Omental fat pad (tissue), 4 donors: ENCODE results near the gene FUBP3. TPM values are rescaled to one million over a fixed set of nuclear protein-coding genes. Genes with fewer than 3 reads are reported as not detected.

ENCODE experiments used
- ATAC-seq: fragments of 150-250 bp; one replicate; pipeline ENCODE4 v1.9.1; 2016; ENCODE audit warnings: mild to moderate bottlenecking, moderate library complexity; ENCODE audit not compliant: low FRiP score
- DNase-seq: peaks from one replicate; pipeline ENCODE4 v3.0.0-alpha.2; 2019; ENCODE audit warnings: low spot score
- total RNA-seq, 4 donors: library from RNA; depleted of rRNA; stranded (reverse); fragments of >200 nt; gene quantifications; one replicate each; pipeline ENCODE4 v1.1.0, GENCODE V29; 2016
- TF ChIP-seq, protein P1 (sequence below), 3 donors: fragments of 450-650 bp; IDR thresholded peaks; one replicate each; pipeline ENCODE4 v1.5.1; 2016 to 2017; ENCODE audit warnings: antibody characterized with exemption in 3 of 3, mild to moderate bottlenecking in 3 of 3, moderate library complexity in 2 of 3

Gene FUBP3
- total RNA-seq, 4 donors from 2014 or later: 29.7 to 46.3 (median 37.9) TPM

DNA sequence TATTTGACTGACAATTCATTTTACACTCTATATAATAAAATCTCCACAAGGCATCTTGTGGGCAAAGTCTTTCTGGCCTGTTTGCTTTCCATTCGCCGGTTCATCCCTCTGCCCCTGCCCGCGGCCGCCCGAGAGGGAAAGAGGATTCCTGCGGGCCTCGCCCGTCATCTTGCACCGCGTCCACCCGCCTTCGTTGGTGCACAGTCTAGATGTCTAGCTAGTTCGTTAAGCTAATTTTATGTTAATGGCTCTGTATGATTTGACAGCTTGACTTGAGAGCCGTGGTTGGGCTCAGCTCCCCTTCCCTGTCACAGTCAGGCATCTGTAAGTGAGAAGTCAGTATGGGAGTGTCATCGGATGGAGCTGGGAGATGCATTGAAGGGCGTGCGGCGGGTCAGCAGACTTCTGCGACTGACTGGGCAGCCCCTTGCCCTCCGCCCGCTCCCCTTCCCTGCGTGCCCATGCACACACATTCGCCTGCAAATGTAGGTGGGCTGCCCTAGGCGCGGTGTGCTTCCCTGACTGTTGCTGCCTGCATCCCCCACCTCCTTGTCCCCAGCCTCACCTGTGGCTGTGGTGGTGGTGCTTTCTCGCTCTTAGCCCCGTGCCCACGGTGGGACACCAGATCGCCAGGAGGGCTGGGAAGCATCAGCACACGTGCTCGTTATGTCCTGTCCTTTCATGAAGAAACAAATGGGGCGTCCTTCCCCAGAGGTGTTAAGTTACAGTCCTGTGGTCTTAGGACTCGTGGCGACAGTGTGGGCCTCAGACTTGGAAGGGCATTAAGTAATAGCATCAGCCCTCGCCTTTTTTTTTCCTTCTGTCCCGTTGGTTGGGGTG is 59.1 kb downstream of the FUBP3 start:
- DNase-seq (no peak), ATAC-seq (no peak)
- TF ChIP-seq, protein P1, sequence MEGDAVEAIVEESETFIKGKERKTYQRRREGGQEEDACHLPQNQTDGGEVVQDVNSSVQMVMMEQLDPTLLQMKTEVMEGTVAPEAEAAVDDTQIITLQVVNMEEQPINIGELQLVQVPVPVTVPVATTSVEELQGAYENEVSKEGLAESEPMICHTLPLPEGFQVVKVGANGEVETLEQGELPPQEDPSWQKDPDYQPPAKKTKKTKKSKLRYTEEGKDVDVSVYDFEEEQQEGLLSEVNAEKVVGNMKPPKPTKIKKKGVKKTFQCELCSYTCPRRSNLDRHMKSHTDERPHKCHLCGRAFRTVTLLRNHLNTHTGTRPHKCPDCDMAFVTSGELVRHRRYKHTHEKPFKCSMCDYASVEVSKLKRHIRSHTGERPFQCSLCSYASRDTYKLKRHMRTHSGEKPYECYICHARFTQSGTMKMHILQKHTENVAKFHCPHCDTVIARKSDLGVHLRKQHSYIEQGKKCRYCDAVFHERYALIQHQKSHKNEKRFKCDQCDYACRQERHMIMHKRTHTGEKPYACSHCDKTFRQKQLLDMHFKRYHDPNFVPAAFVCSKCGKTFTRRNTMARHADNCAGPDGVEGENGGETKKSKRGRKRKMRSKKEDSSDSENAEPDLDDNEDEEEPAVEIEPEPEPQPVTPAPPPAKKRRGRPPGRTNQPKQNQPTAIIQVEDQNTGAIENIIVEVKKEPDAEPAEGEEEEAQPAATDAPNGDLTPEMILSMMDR (IDR thresholded peaks at IDR 0.05): no peak

DNA sequence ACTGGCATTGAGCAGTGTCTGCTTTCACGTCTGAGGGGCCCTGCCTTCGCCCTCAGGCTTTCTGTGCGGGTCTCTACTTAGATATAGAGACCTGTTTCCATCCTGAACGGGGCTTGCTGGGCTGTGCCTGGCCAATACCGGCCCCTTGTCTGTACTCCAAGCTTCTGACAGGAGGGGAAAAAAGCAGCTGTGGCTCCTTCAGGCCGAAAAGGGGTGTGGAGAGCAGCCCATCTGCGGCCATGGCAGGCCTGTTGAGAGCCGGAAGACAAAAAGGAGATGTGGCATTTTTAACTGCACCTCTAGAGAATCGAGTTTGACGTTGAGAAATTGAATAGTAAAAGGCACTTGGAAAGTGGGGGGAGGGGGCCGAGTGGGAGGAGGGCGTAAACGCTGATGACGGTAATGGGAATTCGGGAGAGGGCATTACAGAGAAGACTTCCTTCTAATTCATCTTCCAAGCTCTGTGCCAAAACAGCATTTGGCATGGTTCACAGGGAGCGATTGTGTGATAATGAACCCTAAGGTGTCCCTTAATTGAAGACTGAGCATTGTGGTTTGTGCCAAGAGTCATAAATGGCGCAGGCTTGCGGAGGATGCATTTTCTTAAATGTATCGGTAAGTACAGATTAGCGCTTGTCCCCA is 59.9 kb downstream of the FUBP3 start:
- TF ChIP-seq, protein P1 (IDR thresholded peaks at IDR 0.05): no peak
- no peak for ATAC-seq
- no peak for DNase-seq

DNA sequence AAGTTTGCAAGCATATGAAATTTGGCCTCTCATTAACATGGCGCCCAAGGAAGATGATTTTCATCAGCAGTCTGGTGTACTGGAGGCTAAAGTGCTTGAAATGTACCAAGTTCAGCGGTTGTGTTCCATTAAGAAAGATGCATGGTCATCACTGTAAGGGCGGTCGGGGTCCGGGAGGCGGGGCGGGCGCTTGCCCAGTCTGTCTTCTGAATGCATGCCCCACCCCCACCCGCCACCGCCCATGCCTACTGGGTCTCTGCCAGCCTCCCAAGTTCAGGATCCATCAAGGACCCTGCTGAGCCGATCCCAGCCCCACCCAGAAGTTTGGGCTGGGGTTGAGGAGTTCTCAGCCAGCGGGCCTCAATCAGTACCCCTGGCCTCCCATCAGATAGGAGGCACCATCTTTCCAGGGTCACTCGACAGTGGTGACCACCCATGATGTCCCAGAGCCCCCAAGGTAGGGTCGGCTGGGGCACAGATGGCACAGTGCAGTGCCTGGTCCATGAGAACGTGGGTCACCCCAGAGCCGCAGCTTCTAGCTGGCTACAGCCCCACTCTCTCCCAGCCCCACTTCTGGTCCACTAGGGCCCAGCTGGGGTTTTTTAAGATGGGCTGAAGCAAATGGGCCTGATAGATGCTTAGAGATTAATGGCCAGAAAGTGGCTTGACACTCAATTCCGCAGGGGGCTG is 60.6 kb downstream of the FUBP3 start:
- TF ChIP-seq, protein P1 (IDR thresholded peaks at IDR 0.05): no peak
- DNase-seq (no peak), ATAC-seq (no peak)

DNA sequence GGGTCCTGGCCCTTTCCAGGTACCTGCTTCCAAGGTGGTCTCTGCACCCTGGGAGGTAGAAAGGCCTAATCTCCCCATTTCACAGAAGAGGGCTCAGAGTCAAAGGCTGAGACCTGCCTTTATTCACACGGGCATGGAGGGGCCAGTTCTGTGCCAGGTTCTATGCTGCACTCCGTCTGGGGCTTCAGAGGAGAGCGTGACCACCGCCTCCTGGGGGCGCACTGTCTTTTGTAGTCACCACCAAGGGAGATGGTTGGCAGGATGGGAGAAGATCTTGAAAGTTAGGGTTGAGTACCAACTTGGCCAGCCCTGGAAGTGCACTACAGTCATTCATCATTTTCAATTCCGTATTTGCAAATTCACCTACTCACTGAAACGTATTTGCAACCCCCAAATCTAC is 61.3 kb downstream of the FUBP3 start:
- ATAC-seq (no peak), DNase-seq (no peak)
- TF ChIP-seq, protein P1 (IDR thresholded peaks at IDR 0.05): no peak

DNA sequence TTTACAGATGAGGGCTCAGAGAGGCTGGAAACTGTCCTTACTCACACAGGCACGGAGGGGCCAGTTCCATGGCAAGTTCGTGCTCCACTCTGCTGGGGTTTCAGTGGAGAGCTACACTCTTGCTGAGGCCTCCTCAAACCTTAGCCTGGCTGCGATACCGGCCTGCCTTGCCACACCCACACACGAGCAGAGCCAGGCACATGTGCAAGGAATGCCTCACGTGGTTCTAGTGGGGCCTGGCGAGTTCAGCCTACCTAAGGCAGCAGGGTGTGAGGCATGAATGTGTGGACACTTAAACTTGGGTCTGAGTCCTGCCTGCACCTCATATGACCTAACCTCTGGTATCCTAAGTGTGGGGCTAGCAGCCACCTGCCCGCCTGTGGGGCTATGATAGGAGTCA is 63.5 kb downstream of the FUBP3 start:
- TF ChIP-seq, protein P1 (IDR thresholded peaks at IDR 0.05): no peak
- ATAC-seq (no peak), DNase-seq (no peak)

- TF ChIP-seq, protein P1 (IDR thresholded peaks at IDR 0.05): no peak
- DNase-seq (no peak), ATAC-seq (no peak)
Measured at GRCh38 chr9:130651221-130651620, 71.8 kb downstream of the FUBP3 start.
